Left renal pelvis (tissue), 4 donors: ENCODE results near the gene PIP4K2C. TPM values are rescaled to one million over a fixed set of nuclear protein-coding genes. Genes with fewer than 3 reads are reported as not detected.
"Not testable (repeated sequence)": the region's sequence is repeated elsewhere in the genome, so short reads cannot be mapped to it uniquely, and the experiment has no call there.

Experiments
- DNase-seq, 4 donors: peaks; one replicate each; pipeline ENCODE4 v3.0.0-alpha.2; 2013; ENCODE audit warnings: low read depth in 4 of 4, low spot score in 3 of 4
- polyA plus RNA-seq, 4 donors: library from polyadenylated mRNA; unstranded; fragments of 120-200 nt; gene quantifications; one replicate each; pipeline ENCODE4 v1.2.1, GENCODE V29; 2013; ENCODE audit not compliant: insufficient read length in 4 of 4

PIP4K2C gene
- polyA plus RNA-seq, 4 donors, result 21.9 to 47.1 (median 39.6) TPM

DNA sequence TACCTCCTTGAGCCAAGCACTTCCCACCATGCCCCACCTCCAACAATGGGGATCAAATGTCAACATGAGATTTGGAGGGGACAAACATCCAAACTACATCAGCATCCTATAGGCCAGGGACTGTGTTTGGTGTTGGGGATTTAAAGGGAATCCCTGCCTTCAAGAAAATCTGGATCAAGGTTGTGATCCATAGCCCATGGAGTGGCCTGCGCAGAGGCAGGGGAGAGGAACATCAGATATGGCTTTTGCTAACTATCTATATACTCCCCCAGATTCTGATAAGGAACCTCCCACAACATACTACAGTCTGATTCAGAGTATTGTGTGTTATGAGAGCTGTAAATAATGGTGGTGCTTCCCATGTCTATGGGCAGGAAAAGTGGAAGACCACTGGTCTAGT, 36.1 kb upstream of the PIP4K2C start:
- DNase-seq, result no peak

GRCh38 chr12:57558864-57559263, 32.1 kb upstream of the PIP4K2C start:
- no peak for DNase-seq

- DNase-seq, result no peak
Measured at GRCh38 chr12:57560516-57560915, 30.5 kb upstream of the PIP4K2C start.

DNA sequence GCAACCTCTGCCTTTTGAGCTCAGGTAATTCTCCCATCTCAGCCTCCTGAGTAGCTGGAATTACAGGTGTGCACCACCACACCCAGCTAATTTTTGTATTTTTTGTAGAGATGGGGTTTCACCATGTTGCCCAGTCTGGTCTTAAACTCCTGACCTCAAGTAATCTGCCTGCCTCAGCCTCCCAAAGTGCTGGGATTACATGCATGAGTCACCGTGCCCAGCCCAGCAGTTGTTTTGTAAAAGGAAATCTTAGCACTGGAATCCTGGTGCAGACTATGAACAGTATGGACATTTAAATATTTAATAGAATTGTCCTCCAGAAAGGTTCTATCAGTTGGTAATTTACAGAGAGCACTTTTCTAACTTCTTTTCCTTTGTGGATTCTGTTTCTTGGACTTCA, 29.9 kb upstream of the PIP4K2C start:
- not testable (repeated sequence) for DNase-seq

- DNase-seq, result no peak
Measured at GRCh38 chr12:57563358-57563757, 27.6 kb upstream of the PIP4K2C start.

- DNase-seq, result no peak
Measured at GRCh38 chr12:57564178-57564740, 26.7 kb upstream of the PIP4K2C start.

DNA sequence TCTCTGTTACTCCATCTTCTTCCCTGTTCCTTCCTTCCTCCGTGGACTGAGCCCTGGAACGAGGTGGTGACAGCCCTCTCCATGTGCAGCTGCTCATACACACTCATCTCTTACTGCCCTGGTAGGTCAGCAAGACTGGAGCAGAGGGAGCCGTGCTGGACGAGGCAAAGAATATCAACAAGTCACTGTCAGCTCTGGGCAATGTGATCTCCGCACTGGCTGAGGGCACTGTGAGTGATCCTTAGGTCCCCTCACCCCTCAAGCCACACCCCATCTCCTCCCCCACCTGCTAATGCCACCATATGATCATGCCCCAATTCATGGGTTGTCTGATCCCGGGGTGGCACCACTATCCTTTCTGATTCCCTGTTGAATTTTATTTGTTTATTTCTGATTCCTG, 22.2 kb upstream of the PIP4K2C start:
- DNase-seq, result no peak

- no peak for DNase-seq
Measured at GRCh38 chr12:57569858-57570257, 21.1 kb upstream of the PIP4K2C start.

DNA sequence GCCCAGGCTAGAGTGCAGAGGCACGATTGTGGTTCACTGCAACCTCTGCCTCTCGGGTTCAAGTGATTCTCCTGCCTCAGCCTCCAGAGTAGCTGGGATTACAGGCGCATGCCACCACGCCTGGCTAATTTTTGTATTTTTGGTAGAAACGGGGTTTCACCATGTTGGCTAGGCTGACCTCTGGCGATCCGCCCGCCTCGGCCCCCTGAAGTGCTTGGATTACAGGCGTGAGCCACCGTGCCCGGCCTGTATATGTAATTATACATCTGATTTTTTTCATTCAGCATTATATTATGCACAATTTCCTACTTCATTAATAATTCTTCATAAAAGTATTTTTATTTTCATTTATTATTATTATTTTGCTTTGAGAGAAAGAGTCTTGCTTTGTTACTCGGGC, 20.6 kb upstream of the PIP4K2C start:
- DNase-seq, result not testable (repeated sequence)

- no peak for DNase-seq
Measured at GRCh38 chr12:57571926-57572762, 18.8 kb upstream of the PIP4K2C start.

DNA sequence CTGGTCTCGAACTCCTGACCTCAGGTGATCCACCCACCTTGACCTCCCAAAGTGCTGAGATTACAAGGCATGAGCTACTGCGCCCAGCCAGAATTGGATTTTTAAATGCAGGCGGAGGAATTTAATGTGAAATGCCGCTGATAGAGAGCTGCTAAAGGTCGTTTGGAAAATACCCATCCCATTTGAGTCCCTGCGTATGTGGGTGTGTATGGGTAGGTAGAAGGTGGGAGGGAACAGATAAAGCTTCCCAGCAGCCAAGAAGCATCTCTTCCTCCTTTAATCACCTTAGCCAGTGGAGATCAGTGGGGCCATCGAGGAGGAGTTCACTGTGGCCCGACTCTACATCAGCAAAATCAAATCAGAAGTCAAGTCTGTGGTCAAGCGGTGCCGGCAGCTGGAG, 16.2 kb upstream of the PIP4K2C start:
- DNase-seq, result no peak

DNA sequence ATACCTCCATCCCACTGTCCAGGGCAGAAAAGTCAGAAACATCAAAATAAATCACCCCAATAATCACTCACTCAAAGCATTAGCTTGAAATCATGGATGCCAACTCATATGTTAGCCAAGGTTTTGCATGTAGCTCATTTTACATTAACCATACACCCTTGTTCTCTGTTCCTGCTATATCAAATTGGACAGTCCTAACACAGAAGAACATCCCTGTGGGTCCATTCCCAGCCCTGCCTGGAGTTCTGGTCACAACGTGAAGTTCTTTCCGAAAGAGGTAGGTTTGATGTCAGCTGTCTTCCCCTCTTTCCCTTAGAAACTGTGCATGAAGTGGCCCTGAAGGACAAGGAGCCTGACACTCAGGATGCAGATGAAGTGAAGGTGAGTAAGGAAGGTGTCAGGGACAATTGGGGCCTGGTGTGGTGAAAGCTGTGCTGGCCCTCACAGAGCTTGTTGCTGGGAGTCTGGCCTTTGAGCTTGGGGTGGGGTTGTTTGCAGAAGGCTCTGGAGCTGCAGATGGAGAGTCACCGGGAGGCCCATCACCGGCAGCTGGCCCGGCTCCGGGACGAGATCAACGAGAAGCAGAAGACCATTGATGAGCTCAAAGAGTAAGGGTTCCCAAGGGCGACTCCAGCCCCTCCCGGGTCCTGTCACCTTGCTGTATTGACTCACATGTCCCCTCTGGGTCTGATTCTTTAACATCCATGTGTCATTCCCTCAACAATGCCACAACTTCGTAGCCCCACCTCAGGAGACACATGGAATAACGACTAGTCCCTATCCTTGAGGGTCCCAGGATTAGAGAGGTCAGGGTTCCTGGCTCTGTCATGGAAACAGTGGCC, 15.0 kb upstream of the PIP4K2C start:
- DNase-seq, result no peak

DNA sequence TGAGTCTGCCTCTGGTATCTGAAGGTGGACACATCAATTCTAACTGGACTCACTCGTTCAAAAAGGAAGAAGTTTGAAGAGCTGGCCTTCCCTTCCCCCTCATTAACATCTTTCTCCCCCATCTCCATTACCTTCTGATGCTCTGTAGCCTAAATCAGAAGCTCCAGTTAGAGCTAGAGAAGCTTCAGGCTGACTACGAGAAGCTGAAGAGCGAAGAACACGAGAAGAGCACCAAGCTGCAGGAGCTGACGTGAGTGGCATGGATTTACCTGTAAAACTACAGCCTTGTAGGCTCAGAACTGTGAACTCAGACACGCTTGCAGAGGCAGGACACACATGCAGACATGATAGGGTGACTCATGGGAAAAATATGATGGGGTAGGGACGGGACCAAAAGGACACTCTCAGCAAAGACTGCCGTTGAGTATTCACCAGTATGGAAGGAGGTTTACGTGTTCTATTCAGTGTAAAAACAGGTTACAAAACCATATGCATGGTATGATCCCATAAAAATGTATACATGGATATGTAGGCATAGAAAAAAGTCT, 14.3 kb upstream of the PIP4K2C start:
- DNase-seq, result no peak

DNA sequence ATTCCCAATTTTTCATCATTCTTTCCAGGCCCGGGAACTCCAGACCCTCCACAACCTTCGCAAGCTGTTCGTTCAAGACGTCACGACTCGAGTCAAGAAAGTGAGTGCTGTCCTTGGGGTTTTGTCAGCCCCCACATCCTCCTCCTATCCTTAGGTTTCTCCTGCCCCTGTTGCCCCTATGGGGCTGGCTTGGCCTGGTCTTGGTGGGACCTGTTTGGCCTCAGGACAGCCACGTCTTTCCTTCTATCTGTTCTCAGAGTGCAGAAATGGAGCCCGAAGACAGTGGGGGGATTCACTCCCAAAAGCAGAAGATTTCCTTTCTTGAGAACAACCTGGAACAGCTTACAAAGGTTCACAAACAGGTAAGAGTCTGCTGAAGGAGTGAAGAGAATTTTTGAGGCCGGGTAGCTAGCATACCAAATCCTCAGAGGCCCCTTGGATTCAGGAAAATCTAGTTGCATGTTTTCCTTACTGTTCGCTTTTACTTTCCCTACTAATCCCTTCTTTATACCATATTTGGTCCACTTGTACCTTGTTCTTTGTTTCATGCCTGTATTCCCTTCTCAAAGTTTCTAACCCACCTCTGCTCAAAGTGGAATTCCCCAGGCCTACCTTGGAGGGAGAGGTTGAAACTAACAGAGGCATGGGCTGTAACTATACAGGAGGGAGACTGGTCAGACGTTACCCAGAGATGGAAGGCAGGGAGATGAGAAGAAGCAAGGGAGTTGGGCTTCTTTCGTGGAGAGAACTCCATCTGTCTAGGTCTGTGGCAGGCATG, 12.8 kb upstream of the PIP4K2C start:
- no peak for DNase-seq

GRCh38 chr12:57579011-57579410, 12.0 kb upstream of the PIP4K2C start:
- DNase-seq, result no peak

DNA sequence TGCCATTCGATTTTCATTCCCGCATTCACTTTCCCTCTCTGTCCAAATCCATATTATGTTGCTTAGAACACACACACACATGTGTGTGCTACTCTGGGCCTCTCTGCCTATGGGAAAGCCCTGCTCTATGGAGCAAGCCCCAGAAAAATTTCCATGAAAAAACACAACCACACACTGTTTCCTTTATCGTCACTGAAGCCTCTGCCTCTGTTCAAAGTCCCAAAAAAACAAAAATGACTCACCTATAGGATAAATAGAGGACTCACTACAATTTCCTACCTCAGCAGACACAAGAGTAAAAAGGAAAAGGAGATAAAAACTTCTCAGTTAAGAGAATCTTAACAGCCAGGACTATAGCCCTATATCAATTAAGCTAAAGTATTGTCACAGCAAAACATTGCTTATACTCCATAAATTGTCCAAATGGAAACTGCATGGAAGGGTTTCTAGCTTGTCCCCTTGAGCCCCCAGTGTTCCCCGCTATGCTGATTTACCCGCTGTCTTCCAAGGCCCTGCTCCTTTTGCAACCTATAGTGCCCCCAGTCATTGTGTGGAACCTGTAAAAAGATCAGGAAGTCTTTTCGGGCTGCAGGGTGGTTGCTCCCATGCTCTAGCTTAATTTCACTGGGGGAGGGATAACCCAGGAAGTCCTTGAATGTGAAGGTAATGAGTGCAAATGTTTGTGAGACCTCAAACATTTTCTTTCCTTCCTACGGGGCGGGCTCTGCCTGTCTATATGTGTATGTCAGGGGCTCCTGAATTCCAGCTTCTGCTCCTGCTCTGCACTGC, 11.1 kb upstream of the PIP4K2C start:
- no peak for DNase-seq

DNA sequence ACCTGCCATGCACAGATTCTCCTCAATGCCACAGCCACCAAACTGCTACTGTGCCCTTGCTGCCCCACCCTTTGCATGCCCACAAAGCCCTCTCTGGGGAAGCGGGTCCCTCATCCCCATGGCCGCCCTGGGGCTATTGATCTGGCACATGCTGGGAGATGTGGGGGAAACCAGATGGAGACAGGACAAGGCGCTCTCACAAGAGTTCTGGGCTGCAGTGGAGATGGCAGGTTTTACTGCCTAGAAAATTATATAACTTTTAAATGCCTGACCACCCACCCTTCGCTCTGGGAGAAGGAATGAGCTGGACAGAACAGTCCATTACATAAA, 10.6 kb upstream of the PIP4K2C start:
- DNase-seq, result no peak

GRCh38 chr12:57581802-57582201, 9.2 kb upstream of the PIP4K2C start:
- no peak for DNase-seq

GRCh38 chr12:57582440-57582839, 8.6 kb upstream of the PIP4K2C start:
- DNase-seq, result no peak
